ENCODE results near the gene SLC44A4. TPM values are rescaled to one million over a fixed set of nuclear protein-coding genes. Genes with fewer than 3 reads are reported as not detected.
A peak's percentile ranks its signal among the peaks of the same experiment; 100 is the strongest.

SLC44A4 gene
- total RNA-seq, 1 experiment from 2014 or later: 3.5 TPM

DNA sequence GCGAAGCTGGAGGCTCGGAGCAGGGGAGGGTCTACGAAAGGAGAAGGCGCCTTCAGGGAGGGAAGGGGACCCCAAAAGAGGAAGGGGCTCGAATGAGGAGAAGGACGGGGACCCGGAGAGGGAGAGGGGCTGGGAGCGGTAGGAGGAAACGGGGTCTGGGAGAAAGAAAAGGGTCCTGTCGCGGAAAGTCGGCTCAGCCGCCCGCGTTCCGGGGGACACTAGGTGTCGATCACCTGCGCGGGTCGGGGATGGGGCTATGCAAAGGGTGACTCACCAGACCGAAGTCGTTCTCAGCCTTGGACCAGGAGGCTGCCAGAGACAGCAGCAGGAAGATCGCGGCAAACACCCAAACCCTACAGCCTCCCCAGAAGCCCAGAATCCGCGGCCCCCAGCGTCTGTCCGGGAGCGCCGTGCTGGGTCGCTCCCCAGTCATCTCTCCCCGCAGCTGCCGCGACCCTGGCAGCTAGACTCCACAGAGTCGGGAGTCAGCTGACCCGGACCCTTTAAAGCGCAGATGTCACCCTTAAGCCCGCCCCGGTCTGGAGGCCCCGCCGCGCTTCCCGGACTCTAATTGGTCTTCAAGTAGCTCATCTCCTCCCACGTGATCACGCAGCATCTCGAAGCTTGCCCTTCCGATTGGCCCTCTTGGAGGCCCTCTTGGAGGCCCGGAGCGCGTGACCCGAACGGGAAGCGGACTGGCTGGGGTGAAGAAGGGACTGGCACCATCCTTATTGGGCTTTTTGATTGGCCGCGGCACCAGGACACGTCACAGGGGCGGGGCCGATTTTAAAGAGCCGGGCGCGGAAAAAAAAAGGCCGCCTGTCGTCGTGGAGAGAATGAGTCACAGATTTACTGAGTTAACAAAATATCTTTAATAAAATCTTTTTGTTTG lies 16.2 kb downstream of the SLC44A4 start, which contains the start of gene NEU1:
Gene NEU1 (minus strand): TSS at position 478 of the 892 bp plus-strand sequence. CDS start 45 bp downstream, at position 433.
- H3K9me3 ChIP-seq (ENCODE audit: low read length): no peaks in the 10 kb centered on the region
- DNase-seq: peak; percentile 100
- H3K27me3 ChIP-seq (ENCODE audit: low read length): no peaks in the 10 kb centered on the region
- 0 out of 2 replicates have a peak, but pooled peaks cover 5% of the 10 kb centered on the region for H3K79me2 ChIP-seq (ENCODE audit: low read length)
- intact Hi-C loops (cut with micrococcal nuclease): loop anchor here (1.0 to 10.0 kb wide), 4 partner anchors 28 to 178 kb away; partner anchors contain the start of genes EHMT2 and LY6G5C
- H3K9ac ChIP-seq (ENCODE audit: low read length): peak within 1 kb of the TSS; percentile 63
- ChIA-PET POLR2A (ENCODE audit: unreplicated experiment) (interaction anchor here (0.6 to 1.0 kb wide), 5 partner anchors 10 to 47 kb away, joined by 4 to 13 read pairs (median 6); partner anchors contain the start of genes HSPA1A, HSPA1B and HSPA1L), CTCF (interaction anchor here (0.6 to 1.0 kb wide), 3 partner anchors 10 to 39 kb away, joined by 3 to 7 read pairs (median 6); partner anchors contain the start of gene ZBTB12)
- H3K4me3 ChIP-seq (ENCODE audit: low read length): peak within 1 kb of the TSS; percentile 79
- H3K9me2 ChIP-seq (replicated peaks; ENCODE audit: low read length): no peaks in the 10 kb centered on the region
- no peaks in the 10 kb centered on the region for H3F3A ChIP-seq (ENCODE audit: low read length, unreplicated experiment)
- H3K4me1 ChIP-seq (ENCODE audit: insufficient read depth, low read length): peaks cover 5% of the 10 kb centered on the region; the same call in 1 of the 2 replicates
- TF ChIP-seq EZH2 (IDR thresholded peaks at IDR 0.05; ENCODE audit: low read length, unreplicated experiment) (no peak), EZH2phosphoT487 (IDR thresholded peaks at IDR 0.05; ENCODE audit: borderline replicate concordance, low read length) (no peak)
- TF ChIP-seq, protein P1, sequence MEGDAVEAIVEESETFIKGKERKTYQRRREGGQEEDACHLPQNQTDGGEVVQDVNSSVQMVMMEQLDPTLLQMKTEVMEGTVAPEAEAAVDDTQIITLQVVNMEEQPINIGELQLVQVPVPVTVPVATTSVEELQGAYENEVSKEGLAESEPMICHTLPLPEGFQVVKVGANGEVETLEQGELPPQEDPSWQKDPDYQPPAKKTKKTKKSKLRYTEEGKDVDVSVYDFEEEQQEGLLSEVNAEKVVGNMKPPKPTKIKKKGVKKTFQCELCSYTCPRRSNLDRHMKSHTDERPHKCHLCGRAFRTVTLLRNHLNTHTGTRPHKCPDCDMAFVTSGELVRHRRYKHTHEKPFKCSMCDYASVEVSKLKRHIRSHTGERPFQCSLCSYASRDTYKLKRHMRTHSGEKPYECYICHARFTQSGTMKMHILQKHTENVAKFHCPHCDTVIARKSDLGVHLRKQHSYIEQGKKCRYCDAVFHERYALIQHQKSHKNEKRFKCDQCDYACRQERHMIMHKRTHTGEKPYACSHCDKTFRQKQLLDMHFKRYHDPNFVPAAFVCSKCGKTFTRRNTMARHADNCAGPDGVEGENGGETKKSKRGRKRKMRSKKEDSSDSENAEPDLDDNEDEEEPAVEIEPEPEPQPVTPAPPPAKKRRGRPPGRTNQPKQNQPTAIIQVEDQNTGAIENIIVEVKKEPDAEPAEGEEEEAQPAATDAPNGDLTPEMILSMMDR (conservative IDR thresholded peaks at IDR 0.05; ENCODE audit: low read depth, low read length): no peak
- no peaks in the 10 kb centered on the region for H4K20me1 ChIP-seq (ENCODE audit: low read length)
- H3K4me2 ChIP-seq (ENCODE audit: low read length): peak within 1 kb of the TSS; percentile 95
- H2AFZ ChIP-seq (ENCODE audit: low read length): peak within 1 kb of the TSS; percentile 83
- peak; percentile 96 for ATAC-seq
- TSS peak; percentile 61 for BruUV-seq (replicated peaks)
- peaks cover 7% of the 10 kb centered on the region for H3K36me3 ChIP-seq (ENCODE audit: low read depth, low read length)
- peak within 1 kb of the TSS; percentile 77 for H3K27ac ChIP-seq (ENCODE audit: low read length)

DNA sequence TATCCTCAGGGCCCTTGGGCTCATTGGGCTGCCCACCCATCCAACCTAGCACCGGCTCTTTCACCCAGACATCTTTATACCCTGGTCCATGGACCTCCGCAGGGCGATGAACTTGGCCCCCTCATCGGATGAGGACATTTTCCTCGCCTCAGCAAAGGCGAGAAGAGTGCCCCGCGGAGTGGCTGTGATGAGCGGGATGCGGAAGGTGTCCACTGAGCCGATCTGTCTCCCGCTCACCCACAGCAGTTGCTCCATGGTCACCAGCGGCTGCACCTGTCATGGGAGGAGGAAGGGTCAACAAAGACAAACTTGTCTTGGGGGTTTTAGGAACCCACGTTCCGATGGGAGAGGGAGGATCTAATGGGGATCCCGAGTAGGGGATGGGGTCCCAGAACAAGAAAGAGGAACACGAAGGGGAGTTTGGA lies 16.9 kb downstream of the SLC44A4 start:
- Histone ChIP-seq H4K20me1 (ENCODE audit: low read length) (no peaks in the 10 kb centered on the region), H3K79me2 (ENCODE audit: low read length) (0 out of 2 replicates have a peak, but pooled peaks cover 5% of the 10 kb centered on the region), H3K36me3 (ENCODE audit: low read depth, low read length) (peaks cover 7% of the 10 kb centered on the region), H3F3A (ENCODE audit: low read length, unreplicated experiment) (no peaks in the 10 kb centered on the region), H3K4me2 (ENCODE audit: low read length) (peak overlapping the region; percentile 95), H3K9me3 (ENCODE audit: low read length) (no peaks in the 10 kb centered on the region), H3K9me2 (replicated peaks; ENCODE audit: low read length) (no peaks in the 10 kb centered on the region), H2AFZ (ENCODE audit: low read length) (peak overlapping the region; percentile 65), H3K9ac (ENCODE audit: low read length) (peak overlapping the region; percentile 63), H3K27ac (ENCODE audit: low read length) (no peak overlapping the region), H3K4me1 (ENCODE audit: insufficient read depth, low read length) (peaks cover 5% of the 10 kb centered on the region; the same call in 1 of the 2 replicates), H3K4me3 (ENCODE audit: low read length) (peak overlapping the region; percentile 78), H3K27me3 (ENCODE audit: low read length) (no peaks in the 10 kb centered on the region)
- intact Hi-C loops (cut with micrococcal nuclease): loop anchor here (2.0 to 10.0 kb wide), 3 partner anchors 35 to 177 kb away; partner anchors contain the start of genes EHMT2 and LY6G5C
- TF ChIP-seq EZH2phosphoT487 (IDR thresholded peaks at IDR 0.05; ENCODE audit: borderline replicate concordance, low read length): no peak
- TF ChIP-seq EZH2 (IDR thresholded peaks at IDR 0.05; ENCODE audit: low read length, unreplicated experiment): no peak
- TF ChIP-seq, protein P1 (conservative IDR thresholded peaks at IDR 0.05; ENCODE audit: low read depth, low read length): no peak
- BruUV-seq (replicated peaks): no TSS peak
- ChIA-PET CTCF (no interaction called here), POLR2A (ENCODE audit: unreplicated experiment) (no interaction called here)
- ATAC-seq (no peak), DNase-seq (no peak)
